Measurements from ENCODE around the gene BCAS3.

GRCh38 chr17:60724647-60725046, 47.0 kb downstream of the BCAS3 start:
- TF ChIP-seq CTCF (IDR thresholded peaks at IDR 0.05; ENCODE audit: insufficient read depth, low read depth, low read length) (no peak), EZH2 (IDR thresholded peaks at IDR 0.05; ENCODE audit: insufficient read depth, low read length) (no peak)
